Gastrocnemius medialis (tissue), 4 donors: ENCODE data around the gene CHST3. TPM values are rescaled to one million over a fixed set of nuclear protein-coding genes. Genes with fewer than 3 reads are reported as not detected.
"Not testable (repeated sequence)": the region's sequence is repeated elsewhere in the genome, so short reads cannot be mapped to it uniquely, and the experiment has no call there.

ENCODE experiments used
- ATAC-seq, 2 donors: fragments of 150-250 bp; one replicate each; pipeline ENCODE4 v1.9.1; 2016
- DNase-seq, 2 donors: peaks; one replicate each; pipeline ENCODE4 v3.0.0-alpha.2; 2019
- H3K27ac ChIP-seq, 4 donors: fragments of 200-600 bp; sonication (generic); 1 replicate in 1 of 4; 2 replicates in 3 of 4; pipeline ENCODE4 v1.5.1; 2016 to 2018; ENCODE audit warnings: mild to moderate bottlenecking in 2 of 4, moderate library complexity in 1 of 4
- H3K27me3 ChIP-seq, 3 donors: fragments of 200-600 bp; sonication (generic) in 2 of 3; 1 replicate in 1 of 3; 2 replicates in 2 of 3; pipeline versions ENCODE4 v1.5.1 to v1.6.0; 2016 to 2019; ENCODE audit warnings: mild to moderate bottlenecking in 1 of 3, moderate library complexity in 1 of 3
- H3K36me3 ChIP-seq, 2 donors: fragments of 200-600 bp; sonication (generic) in 1 of 2; one replicate each; pipeline ENCODE4 v1.5.1; 2017 to 2018
- H3K4me1 ChIP-seq, 2 donors: fragments of 200-600 bp; sonication (generic) in 1 of 2; one replicate each; pipeline ENCODE4 v1.5.1; 2016 to 2017; ENCODE audit warnings: mild to moderate bottlenecking in 2 of 2
- H3K4me3 ChIP-seq, 4 donors: fragments of 200-600 bp; sonication (generic) in 3 of 4; 1 replicate in 1 of 4; 2 replicates in 3 of 4; pipeline ENCODE4 v1.5.1; 2016 to 2019; ENCODE audit warnings: mild to moderate bottlenecking in 2 of 4
- H3K9me3 ChIP-seq, 3 donors: fragments of 200-600 bp; sonication (generic) in 2 of 3; 1 replicate in 1 of 3; 2 replicates in 2 of 3; pipeline ENCODE4 v1.5.1; 2016 to 2019
- POLR2A ChIP-seq, 2 donors: fragments of 450-650 bp; IDR thresholded peaks; one replicate each; pipeline ENCODE4 v1.6.1; 2017; ENCODE audit warnings: antibody characterized with exemption in 2 of 2, mild to moderate bottlenecking in 2 of 2, moderate library complexity in 2 of 2
- in situ Hi-C, 4 donors: fragments of 200-750 bp; cut with MboI; loops; one replicate each; pipeline versions ENCODE4 v1.15.0 to v1.8.0; 2017; ENCODE audit warnings: low sequenced_read_pairs in 4 of 4
- intact Hi-C: fragments of 100-400 bp; cut with DNase I; formaldehyde crosslinking; loops from one replicate; pipeline ENCODE4 v1.15.1; 2023; ENCODE audit warnings: low total_unique reads
- total RNA-seq, 4 donors: library from RNA; depleted of rRNA; stranded (reverse); fragments of >200 nt; gene quantifications; one replicate each; pipeline versions ENCODE4 v1.1.0 to v1.2.3, GENCODE V29; 2016
- TF ChIP-seq, protein P1 (sequence below), 5 experiments: fragments of 450-650 bp in 3 of 5; fragments of 200-600 bp in 2 of 5; sonication (generic) in 2 of 5; IDR thresholded peaks in 4 of 5; conservative IDR thresholded peaks in 1 of 5; 1 replicate in 4 of 5; 2 replicates in 1 of 5; pipeline ENCODE4 v1.5.1; 2016 to 2019; ENCODE audit warnings: antibody characterized with exemption in 5 of 5, mild to moderate bottlenecking in 3 of 5, moderate library complexity in 3 of 5

CHST3 gene
- total RNA-seq, 4 donors from 2014 or later = 11.5 to 31.6 (median 16.3) TPM

DNA sequence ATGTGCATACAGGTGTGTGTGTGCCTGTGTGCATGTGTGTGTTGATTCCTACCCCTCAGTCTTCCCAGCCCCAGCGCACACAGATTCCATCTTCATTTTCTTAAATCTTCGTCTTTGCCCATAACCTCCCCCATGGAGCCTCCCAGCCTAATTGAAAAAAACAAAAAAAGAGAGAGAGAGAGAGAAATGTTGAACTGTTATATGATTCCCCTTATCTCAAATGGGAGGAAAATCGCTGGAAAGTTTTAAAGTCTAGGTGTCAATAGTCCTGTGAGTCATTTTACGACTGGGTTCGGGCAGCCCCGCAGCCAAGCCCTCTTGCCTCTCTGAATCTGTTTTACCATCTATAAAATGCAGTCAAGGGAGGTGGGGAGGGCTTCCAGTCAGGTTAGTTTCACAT is 63.3 kb downstream of the CHST3 start:
- H3K27me3 ChIP-seq = no peaks in the 10 kb centered on the region
- no peak overlapping the region for H3K27ac ChIP-seq
- ATAC-seq (no peak), DNase-seq (no peak)
- no peak for TF ChIP-seq POLR2A (IDR thresholded peaks at IDR 0.05)
- TF ChIP-seq, protein P1, sequence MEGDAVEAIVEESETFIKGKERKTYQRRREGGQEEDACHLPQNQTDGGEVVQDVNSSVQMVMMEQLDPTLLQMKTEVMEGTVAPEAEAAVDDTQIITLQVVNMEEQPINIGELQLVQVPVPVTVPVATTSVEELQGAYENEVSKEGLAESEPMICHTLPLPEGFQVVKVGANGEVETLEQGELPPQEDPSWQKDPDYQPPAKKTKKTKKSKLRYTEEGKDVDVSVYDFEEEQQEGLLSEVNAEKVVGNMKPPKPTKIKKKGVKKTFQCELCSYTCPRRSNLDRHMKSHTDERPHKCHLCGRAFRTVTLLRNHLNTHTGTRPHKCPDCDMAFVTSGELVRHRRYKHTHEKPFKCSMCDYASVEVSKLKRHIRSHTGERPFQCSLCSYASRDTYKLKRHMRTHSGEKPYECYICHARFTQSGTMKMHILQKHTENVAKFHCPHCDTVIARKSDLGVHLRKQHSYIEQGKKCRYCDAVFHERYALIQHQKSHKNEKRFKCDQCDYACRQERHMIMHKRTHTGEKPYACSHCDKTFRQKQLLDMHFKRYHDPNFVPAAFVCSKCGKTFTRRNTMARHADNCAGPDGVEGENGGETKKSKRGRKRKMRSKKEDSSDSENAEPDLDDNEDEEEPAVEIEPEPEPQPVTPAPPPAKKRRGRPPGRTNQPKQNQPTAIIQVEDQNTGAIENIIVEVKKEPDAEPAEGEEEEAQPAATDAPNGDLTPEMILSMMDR (IDR thresholded peaks at IDR 0.05 in 4 of 5, conservative IDR thresholded peaks at IDR 0.05 in 1 of 5) = no peak
- intact Hi-C loops = no loop called here
- H3K36me3 ChIP-seq = no peaks in the 10 kb centered on the region
- no peak overlapping the region for H3K4me3 ChIP-seq
- no peaks in the 10 kb centered on the region for H3K9me3 ChIP-seq
- in situ Hi-C loops = no loop called here
- peaks cover 12 to 20% of the 10 kb centered on the region in 2 donors for H3K4me1 ChIP-seq

DNA sequence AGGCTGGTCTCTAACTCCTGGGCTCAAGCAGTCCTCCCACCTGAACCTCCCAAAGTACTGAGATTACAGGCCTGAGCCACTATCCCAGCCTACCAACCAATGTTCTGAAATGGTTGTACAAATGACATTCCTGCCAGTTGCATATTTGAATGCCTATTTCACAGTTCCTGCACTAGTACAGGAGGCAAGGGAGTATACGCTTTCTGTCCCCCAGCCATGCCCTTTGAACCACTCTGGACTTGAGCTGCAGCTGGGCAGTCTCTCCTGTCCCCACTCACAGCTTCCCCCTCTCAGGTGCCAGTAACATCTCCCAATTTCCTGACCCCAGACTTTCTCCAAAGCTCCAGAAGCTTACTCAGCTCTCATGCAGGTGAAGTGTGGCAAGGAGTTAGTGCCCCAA is 65.2 kb downstream of the CHST3 start:
- no peaks in the 10 kb centered on the region for H3K36me3 ChIP-seq
- in situ Hi-C loops (no loop called here), intact Hi-C loops (no loop called here)
- H3K27me3 ChIP-seq = no peaks in the 10 kb centered on the region
- peak overlapping the region; percentile 57 to 76 (median 72) for H3K27ac ChIP-seq
- no peak for DNase-seq
- no peak for ATAC-seq
- no peak overlapping the region for H3K4me3 ChIP-seq
- H3K9me3 ChIP-seq = no peaks in the 10 kb centered on the region
- TF ChIP-seq, protein P1 (IDR thresholded peaks at IDR 0.05 in 4 of 5, conservative IDR thresholded peaks at IDR 0.05 in 1 of 5) = no peak
- TF ChIP-seq POLR2A (IDR thresholded peaks at IDR 0.05) = no peak
- H3K4me1 ChIP-seq = peaks cover 23 to 30% of the 10 kb centered on the region in 2 donors

DNA sequence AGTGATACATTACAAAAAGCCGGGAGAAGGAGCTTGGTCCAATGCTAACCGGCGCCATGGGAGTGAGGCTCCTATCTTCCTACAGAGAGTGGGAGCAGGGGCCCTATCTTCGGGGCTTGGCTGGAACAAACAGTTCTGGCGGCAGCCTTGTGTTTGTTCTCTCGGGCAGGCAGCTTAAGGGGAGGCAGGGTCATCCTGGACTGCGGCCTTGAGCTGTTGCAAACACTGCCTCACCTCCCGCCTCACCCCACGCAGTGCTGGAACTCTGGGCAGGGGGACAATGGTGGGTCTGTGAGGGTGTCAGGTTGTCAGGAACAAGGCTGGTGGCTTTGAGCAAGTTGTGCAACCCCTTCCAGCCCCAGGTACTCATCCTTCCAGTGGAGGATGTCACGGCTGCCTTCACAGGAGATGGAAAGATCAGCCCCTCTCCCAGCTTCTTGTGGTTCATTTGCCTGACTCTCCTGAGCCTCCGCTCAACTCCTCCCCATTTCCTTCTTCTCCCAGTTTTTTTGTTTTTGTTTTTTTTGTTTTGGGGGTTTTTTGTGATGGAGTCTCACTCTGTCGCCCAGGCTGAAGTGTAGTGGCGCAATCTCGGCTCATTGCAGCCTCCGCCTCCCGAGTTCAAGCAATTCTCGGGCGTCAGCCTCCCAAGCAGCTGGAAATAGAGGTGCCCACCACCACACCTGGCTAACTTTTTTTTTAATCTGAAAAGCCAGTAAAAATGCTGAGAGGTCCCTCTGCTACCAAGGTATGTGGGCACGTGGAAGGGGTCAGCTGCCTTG is 66.8 kb downstream of the CHST3 start:
- intact Hi-C loops = loop anchor here (2.0 kb wide), 1 partner anchor 56 kb away; no protein-coding TSS in a partner anchor

DNA sequence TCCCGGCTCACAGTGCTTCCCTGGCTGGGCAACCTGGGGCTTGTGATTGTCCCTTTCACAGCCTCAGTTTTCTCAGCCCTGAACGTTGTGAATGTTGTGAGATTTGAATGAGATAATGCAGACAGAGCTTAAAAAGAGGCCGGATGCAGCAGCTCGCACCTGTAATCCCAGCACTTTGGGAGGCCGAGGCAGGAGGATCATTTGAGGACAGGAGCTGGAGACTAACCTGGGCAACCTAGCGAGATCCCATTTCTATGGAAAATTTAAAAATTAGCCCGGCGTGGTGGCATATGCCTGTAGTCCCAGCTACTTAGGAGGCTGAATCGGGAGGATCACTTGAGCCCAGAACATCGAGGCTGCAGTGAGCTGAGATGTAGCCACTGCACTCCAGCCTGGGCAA is 67.5 kb downstream of the CHST3 start:
- DNase-seq (no peak), ATAC-seq (no peak)
- no peaks in the 10 kb centered on the region for H3K9me3 ChIP-seq
- intact Hi-C loops = loop anchor here (2.0 kb wide), 1 partner anchor 57 kb away; no protein-coding TSS in a partner anchor
- H3K36me3 ChIP-seq = no peaks in the 10 kb centered on the region
- H3K27me3 ChIP-seq = no peaks in the 10 kb centered on the region
- TF ChIP-seq POLR2A (IDR thresholded peaks at IDR 0.05) = no peak
- TF ChIP-seq, protein P1 (IDR thresholded peaks at IDR 0.05 in 4 of 5, conservative IDR thresholded peaks at IDR 0.05 in 1 of 5) = no peak
- in situ Hi-C loops = no loop called here
- H3K4me1 ChIP-seq = peaks cover 25 to 39% of the 10 kb centered on the region in 2 donors
- H3K4me3 ChIP-seq = no peak overlapping the region
- peak overlapping the region; percentile 57 to 76 (median 72) for H3K27ac ChIP-seq

More for the DNA sequence above, 66.8 kb downstream of the CHST3 start:
- no peaks in the 10 kb centered on the region for H3K36me3 ChIP-seq
- no peaks in the 10 kb centered on the region for H3K27me3 ChIP-seq
- peaks cover 25 to 39% of the 10 kb centered on the region in 2 donors for H3K4me1 ChIP-seq
- no peaks in the 10 kb centered on the region for H3K9me3 ChIP-seq
- no peak overlapping the region for H3K4me3 ChIP-seq
- ATAC-seq (peak; percentile 72 to 80), DNase-seq (peak; percentile 72 to 81)
- H3K27ac ChIP-seq = peak overlapping the region; percentile 57 to 76 (median 72)
- in situ Hi-C loops = no loop called here
- TF ChIP-seq, protein P1 (IDR thresholded peaks at IDR 0.05 in 4 of 5, conservative IDR thresholded peaks at IDR 0.05 in 1 of 5) = no peak
- no peak for TF ChIP-seq POLR2A (IDR thresholded peaks at IDR 0.05)

DNA sequence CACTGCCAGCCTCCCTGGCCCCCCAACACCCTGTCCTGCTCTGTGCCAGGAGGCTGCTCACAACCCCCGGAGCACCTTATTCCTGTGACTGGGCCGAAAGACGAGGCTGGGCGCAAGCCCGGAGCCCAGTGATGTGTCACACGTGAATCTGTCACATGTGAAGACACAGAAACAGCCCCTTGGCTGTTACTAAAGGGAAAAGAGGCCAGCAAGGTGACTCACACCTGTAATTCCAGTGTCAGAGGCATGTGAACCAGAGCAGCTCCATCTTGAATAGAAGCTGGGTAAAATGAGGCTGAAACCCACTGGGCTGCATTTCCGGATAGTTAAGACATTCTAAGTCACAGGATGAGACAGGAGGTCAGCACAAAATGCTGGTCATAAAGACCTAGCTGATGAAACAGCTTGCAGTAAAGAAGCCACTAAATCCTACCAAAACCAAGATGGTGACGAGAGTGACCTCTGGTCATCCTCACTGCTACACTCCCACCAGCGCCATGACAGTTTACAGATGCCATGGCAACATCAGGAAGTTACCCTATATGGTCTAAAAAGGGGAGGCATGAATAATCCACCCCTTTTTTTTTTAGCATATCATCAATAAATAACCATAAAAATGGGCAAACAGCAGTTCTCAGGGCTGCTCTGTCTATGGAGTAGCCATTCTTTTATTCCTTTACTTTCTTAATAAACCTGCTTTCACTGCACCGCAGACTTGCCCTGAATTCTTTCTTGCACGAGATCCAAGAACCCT is 68.4 kb downstream of the CHST3 start:
- H3K36me3 ChIP-seq, H3K27me3 ChIP-seq, in situ Hi-C loops, DNase-seq, H3K9me3 ChIP-seq, H3K4me3 ChIP-seq, intact Hi-C loops: not testable (repeated sequence)
- ATAC-seq = peak in 1 of 2 donors; percentile 26
- peaks cover 25 to 39% of the 10 kb centered on the region in 2 donors for H3K4me1 ChIP-seq
- peak overlapping the region in 3 of 4 donors; percentile 57 to 76 (median 74) for H3K27ac ChIP-seq
